CD4-positive, alpha-beta T cell treated with Interleukin-17A for 1 hour (primary cell): Measurements from ENCODE around the gene MIGA2.

Experiments used
- DNase-seq: peaks from one replicate; pipeline ENCODE4 v3.0.0-alpha.2; 2020

The MIGA2 gene

GRCh38 chr9:129037767-129038098 lies 1.3 kb downstream of the MIGA2 start:
- no peak for DNase-seq

GRCh38 chr9:129038109-129038852 lies 1.9 kb downstream of the MIGA2 start:
- no peak for DNase-seq

- no peak for DNase-seq
These were observed 3.8 kb downstream of the MIGA2 start for GRCh38 chr9:129040113-129040643.

GRCh38 chr9:129042016-129042415 lies 5.6 kb downstream of the MIGA2 start:
- DNase-seq, result no peak

- DNase-seq, result no peak
These were observed 16.2 kb downstream of the MIGA2 start for GRCh38 chr9:129052592-129052991.

- DNase-seq, result no peak
These were observed 16.6 kb downstream of the MIGA2 start for GRCh38 chr9:129053020-129053419.

GRCh38 chr9:129054163-129054851 lies 17.9 kb downstream of the MIGA2 start:
- DNase-seq, result no peak

- no peak for DNase-seq
These were observed 22.8 kb downstream of the MIGA2 start for GRCh38 chr9:129058965-129059795.

- DNase-seq, result no peak
These were observed 23.7 kb downstream of the MIGA2 start for GRCh38 chr9:129059796-129060785.

- no peak for DNase-seq
These were observed 24.6 kb downstream of the MIGA2 start for GRCh38 chr9:129060991-129061390.

GRCh38 chr9:129063061-129063460 lies 26.6 kb downstream of the MIGA2 start:
- no peak for DNase-seq

GRCh38 chr9:129064499-129064908 lies 28.1 kb downstream of the MIGA2 start:
- no peak for DNase-seq

- DNase-seq, result no peak
These were observed 31.7 kb downstream of the MIGA2 start for GRCh38 chr9:129068110-129068509.

- DNase-seq, result peak; percentile 63
These were observed 32.8 kb downstream of the MIGA2 start for GRCh38 chr9:129068990-129069861.

GRCh38 chr9:129069862-129070641 lies 33.6 kb downstream of the MIGA2 start:
- DNase-seq, result no peak

- no peak for DNase-seq
These were observed 34.5 kb downstream of the MIGA2 start for GRCh38 chr9:129070696-129071525.

- peak; percentile 20 for DNase-seq
These were observed 35.2 kb downstream of the MIGA2 start for GRCh38 chr9:129071526-129072126.

GRCh38 chr9:129072171-129072570 lies 35.7 kb downstream of the MIGA2 start:
- no peak for DNase-seq

GRCh38 chr9:129073404-129073803 lies 37.0 kb downstream of the MIGA2 start:
- peak; percentile 36 for DNase-seq
